ENCODE measurements around the gene KCNN3. TPM values are rescaled to one million over a fixed set of nuclear protein-coding genes. Genes with fewer than 3 reads are reported as not detected.

The KCNN3 gene
- polyA plus RNA-seq, 3 donors: 2.4 to 2.9 (median 2.9) TPM

DNA sequence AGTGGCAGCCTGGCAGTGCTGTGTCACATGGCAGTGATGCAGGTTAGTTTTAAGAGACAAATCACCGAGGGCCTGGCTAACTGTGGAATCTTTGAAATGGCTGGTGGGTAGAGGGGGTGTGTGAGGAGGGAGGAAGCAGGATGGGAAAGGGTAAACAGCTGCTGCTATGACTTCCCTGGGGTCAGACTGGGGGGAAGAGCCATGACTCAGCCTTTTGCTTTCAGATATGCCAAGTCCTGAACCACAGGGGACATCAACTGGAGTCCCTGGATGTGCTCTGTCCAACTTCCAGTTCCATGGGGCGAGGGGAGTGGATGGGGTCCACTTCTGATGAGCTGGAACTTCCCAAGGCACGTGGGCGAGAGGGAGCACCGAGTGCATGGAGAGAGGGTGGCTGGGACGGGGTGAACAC lies 141.0 kb downstream of the KCNN3 start:
- DNase-seq (ENCODE audit: extremely low read depth in 1 of 11, low read depth in 9 of 11, low spot score in 4 of 11): no peak

DNA sequence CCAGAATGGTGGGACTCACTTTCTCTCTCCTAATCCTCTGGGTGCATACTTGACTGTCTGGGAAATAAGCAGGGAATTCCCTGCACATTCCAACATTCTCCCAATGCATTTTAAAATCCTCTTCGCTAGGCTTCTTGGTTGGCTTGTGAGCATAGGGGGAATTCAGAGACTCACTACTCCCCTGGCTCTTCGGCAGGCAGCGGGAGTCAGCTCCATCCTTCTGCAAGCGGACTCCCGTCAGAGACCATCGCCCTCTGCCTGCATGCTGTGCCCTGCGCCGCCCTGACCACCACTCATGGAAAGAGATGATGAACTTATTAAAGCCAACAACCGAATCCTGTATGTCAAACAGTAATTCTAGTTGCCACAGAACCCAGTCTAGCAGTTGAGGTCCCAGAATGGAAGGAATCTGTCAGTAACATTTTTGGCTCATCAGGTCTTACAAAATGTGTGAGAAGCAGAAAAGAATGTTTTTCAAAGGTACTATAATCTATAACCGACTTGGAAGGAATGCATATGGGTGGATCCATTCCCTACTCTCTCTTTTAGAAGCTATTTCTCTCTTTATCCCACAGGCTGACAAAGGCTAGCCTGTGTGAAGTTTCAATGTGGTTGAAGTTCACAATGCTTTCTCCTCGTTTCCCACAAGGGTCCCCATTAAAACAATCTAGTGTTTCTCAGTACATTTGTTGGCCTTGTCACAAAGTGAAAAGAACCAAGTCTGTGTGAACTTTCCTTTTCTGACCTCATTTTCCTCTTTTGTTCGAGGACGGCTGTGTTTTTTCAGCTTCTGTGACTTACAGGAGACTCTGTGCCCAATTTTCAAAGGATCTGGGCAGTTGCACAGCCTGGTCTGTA lies 143.0 kb downstream of the KCNN3 start:
- no peak for DNase-seq (ENCODE audit: extremely low read depth in 1 of 11, low read depth in 9 of 11, low spot score in 4 of 11)

DNA sequence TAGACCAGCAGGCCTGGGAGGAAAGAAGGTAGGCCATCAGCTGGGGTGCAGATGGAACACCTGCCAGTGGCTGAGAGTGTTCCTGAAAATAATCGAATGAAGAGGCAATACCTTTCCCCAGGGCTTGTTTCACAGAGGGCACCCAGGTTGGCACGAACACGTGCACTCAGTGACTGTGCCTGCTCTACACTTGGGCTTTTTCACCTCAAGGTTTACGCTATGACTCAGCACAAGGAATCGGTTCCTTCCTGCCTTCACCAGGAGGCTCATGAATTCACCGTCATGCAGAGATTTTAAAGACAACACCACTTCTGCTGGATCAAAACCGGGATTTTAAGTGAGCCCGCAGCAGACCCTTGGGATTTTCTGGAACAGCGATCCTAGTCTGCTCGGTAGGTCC lies 143.6 kb downstream of the KCNN3 start:
- DNase-seq (ENCODE audit: extremely low read depth in 1 of 11, low read depth in 9 of 11, low spot score in 4 of 11): no peak

DNA sequence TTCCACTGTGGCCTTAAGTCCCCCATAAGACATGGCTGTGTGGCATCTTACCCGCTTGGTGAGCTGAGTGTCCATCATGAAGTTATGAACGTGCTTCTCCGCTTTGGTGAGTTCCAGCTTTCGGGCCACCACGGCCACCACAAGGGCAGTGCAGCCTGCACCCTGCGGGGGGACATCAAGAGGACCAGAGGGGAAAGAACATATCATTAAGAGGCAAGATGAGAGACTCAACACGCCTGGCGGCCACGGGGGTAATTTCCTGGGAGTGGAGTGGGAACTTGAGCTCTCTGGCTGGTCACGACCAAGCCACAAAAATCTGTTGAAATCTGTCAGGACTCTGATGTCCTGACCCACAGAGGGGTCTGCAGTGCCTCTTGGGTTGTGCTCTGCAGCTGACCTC lies 144.2 kb downstream of the KCNN3 start:
- DNase-seq (ENCODE audit: extremely low read depth in 1 of 11, low read depth in 9 of 11, low spot score in 4 of 11): no peak

DNA sequence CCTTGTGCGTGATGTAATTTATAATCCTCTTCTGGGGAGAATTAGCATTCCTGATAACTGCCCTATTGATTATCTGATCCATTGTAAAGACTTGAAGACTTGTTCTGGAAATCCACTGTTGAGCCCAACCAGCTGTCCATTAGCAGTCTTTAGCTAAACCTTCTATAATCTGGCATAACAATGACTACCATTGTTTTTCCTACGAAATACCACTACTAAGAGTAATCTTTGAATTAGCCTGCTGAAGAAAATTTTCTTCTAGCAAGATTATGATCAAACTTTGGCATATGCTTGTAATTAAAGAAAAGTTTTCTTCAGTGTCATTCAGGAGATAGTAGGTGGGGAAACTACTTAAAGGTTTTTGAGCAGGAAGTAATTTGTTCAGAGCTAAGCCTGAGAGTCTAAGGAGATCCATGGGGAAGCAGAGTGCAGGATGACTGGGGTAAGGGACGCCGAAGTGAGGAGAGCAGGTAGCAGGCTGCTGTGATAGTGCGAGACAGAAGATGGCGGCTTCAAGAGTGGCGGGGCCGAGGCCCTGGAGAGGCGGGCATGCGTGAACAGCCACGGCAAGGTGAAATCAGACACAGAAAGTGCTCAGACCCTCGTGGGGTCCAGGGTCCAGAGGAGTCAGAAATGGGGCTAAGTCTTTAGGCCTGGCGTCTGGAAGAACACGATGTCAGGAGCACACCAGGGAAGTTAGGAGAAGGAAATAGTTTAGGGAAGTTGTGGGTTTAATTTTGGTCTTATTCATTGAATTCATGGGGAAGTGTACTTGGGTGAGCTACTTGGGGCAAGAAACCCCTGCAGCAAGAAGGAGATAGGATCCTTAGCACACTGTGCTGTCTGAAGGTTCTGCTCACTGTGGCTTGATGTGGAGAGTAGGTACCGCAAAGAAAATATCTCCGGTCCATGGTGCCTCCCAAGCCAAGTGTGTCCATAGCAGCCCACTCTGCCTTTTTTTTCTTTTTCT lies 149.5 kb downstream of the KCNN3 start:
- no peak for DNase-seq (ENCODE audit: extremely low read depth in 1 of 11, low read depth in 9 of 11, low spot score in 4 of 11)

DNA sequence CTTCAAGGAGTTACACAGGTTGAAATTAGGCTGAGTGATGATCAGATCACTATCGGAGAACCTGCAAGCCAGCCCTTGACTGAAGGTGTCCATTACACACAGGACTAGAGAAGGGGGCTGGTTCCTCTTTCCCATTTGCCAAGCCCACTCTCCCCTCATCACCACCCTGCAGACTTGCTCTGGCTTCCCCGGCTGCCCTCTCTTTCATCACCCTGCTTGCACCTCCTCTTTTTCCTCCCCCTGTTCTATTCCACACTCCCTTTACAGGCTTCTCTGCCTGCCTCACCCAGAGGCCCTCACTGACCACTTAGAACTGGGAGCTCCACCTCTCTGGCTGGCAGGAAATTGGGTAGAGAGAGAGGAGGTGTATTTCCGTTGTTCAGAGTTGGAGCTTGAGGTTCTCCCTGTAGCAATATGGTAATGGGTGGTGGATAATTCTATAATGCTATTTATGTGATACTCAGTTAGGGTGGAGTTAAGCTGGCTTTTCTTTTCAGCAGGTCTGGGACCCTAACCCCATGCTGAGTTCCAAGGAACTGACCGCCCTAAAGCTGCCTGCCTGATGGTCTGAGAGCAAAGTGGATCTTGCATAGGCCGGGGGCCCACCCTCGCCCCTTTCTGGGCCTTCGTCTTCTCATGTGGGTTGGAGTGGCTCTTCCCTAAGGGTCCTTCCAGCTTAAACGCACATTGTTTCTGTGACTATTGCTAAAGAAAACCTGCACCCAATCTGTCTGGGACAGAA lies 150.3 kb downstream of the KCNN3 start:
- no peak for DNase-seq (ENCODE audit: extremely low read depth in 1 of 11, low read depth in 9 of 11, low spot score in 4 of 11)

DNA sequence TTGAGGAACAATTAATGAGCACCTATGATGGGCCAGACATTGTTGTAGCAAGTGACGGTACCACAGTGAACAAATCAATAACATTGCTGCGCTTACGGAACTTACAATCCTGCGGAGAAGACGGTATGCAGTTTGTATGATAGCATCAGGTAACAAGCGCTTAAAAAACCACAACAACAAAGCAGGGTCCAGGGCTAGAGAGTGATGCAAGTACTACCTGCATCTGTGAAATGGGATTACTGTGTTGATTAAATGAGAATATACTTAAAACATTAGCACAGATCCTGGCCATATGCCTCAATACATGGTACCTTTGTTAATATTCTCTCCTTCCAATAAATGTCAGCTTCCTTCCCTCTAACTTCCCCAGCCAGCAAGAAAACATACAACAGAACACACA lies 151.5 kb downstream of the KCNN3 start:
- no peak for DNase-seq (ENCODE audit: extremely low read depth in 1 of 11, low read depth in 9 of 11, low spot score in 4 of 11)

DNA sequence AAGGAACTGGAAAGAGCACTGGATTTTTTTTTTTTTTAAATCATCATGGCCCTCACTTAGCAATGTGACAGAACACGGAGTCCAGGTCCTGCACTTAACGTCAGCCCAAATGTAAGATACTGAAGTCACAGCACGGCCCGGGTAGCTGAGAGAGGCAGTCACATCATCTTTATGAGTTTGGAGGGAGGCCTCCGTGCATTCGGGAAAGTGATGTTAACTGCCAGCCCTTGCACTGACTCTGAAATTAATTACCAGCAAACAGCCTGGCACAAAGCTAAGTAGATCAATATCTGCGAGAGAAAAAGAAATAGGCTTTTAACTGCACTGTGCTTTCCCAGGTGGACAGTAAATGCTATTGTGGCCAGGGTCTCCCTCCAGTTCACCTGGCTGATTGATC lies 152.6 kb downstream of the KCNN3 start:
- DNase-seq (ENCODE audit: extremely low read depth in 1 of 11, low read depth in 9 of 11, low spot score in 4 of 11): no peak

DNA sequence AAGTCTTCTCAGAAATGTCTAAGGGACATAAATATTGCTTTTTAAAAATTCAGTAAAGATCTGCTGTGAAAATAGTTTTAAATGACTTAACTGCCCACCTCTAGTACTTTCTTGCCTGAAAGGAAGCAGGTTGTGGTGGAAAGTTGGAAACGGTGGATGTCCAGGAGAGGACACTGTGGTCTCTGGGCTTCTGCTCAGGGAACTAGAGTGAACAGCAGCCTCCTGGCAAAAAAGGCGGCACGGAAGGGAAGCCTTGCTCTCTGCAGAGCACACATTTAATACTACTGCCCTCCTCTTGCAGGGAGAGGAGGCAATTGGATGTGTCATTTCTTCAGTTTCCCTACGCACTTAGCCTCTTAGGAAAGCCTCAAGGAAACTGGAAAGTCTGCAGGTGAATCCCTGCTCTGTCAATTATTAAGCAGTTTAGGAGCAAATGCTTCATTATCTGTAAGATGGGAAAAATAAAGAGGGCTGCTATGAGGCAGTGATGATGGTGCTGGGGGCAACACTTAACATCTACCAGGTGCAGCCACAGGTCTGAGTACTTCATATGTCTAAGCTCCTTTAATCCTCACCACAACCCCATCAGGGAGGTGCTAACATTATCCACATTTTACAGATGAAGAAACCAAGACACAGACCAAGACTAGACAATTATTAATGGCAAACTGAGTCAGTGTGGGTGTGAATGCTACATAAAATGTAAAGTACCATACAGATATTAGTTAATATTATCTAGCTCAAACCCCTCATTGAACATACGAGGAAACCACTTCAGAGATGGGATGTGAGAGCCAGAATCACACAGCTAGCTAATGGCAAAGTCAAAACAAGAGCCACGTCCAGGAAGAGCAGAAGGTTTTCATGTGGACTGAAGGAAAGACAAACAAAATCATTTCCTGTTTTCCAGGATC lies 153.2 kb downstream of the KCNN3 start:
- no peak for DNase-seq (ENCODE audit: extremely low read depth in 1 of 11, low read depth in 9 of 11, low spot score in 4 of 11)

DNA sequence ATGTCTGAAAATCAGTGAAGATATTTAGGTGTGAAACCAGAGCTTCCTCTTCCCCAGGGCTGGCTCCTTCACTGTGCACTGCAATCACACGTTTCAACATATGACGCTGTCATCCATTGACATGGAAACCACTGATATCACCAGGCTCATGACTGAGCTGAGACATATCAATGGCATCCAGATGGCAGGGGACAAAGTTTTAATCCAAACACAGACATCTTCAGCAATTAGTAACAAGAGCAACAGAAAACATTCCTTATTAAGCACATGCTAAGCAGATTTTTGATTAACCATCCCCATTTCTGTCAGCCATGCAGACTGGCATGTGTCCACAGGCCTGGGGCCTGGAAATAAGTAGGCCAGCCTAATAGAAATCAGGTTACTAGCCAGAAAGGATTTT lies 154.1 kb downstream of the KCNN3 start:
- DNase-seq (ENCODE audit: extremely low read depth in 1 of 11, low read depth in 9 of 11, low spot score in 4 of 11): no peak

DNA sequence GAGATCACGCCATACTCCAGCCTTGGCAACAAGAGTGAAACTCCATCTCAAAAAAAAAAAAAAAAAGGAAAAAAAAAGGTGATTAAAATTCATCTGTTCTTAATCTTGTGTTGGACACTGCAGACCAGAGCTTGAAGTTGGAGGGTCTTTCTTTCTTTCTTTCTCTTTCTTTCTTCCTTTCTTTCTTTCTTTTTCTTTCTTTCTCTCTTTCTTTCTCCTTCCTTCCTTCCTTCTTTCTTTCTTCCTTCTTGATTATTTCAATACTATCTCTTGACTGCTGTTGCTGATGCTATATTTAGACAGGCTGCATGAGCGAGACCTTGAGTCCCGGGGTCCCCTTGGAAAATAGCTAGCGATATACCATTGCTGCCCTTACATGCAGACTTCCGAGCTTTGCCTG lies 154.7 kb downstream of the KCNN3 start:
- no peak for DNase-seq (ENCODE audit: extremely low read depth in 1 of 11, low read depth in 9 of 11, low spot score in 4 of 11)

DNA sequence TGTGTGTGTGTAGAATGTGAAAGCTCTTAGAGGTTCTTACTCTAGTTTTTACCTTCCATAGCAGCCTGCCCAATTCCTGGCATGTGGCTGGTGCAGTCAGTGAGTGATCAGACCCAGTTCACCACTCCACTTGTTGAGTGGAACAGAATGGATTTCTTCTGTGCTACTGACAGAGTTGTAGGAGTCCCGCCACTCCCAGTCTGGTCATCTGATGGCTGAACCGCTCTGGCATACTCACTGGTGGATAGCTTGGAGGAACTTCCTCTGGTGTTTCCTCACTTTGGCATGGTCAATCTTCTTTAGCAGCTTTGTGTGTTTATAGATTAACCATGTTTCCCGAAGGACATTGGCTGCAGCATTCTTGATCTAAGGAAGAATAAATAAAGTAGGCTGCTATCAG lies 155.4 kb downstream of the KCNN3 start:
- DNase-seq (ENCODE audit: extremely low read depth in 1 of 11, low read depth in 9 of 11, low spot score in 4 of 11): no peak

DNA sequence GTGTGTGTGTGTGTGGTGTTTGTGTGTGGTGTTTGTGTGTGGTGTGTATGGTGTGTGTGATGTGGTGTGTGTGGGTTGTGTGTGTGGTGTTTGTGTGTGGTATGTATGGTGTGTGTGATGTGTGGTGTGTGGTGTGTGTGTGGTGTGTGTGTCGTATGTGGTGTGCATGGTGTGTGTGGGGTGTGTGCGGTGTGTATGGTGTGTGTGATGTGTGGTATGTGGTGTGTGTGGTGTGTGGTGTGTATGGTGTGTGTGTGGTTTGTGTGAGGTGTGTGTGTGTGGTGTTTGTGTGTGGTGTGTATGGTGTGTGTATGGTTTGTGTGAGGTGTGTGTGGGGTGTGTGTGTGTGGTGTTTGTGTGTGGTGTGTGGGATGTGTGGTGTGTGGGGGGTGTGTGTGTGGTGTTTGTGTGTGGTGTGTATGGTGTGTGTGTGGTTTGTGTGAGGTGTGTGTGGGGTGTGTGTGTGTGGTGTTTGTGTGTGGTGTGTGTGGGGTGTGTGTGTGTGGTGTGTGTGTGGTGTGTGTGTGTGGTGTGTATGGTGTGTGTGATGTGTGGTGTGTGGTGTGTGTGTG lies 155.9 kb downstream of the KCNN3 start:
- DNase-seq (ENCODE audit: extremely low read depth in 1 of 11, low read depth in 9 of 11, low spot score in 4 of 11): no peak

DNA sequence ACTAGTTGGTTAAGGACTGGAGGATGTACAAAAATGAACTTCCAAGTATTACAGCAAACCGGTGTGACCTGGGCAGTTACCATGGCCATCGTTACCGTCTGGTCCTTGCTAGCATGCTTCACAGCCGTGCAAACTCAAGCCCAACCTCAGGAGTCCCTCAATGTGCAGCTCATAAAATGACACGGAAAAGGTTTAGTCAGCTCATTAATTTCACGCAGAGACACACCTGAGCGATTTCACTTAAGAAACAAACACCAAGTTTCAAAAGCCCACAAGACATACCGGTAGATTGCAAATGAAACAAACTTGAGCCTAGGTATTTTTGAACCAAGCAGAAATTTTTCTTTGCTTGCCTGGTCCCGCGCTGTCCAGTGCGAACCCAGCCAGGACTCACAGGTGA lies 157.1 kb downstream of the KCNN3 start:
- no peak for DNase-seq (ENCODE audit: extremely low read depth in 1 of 11, low read depth in 9 of 11, low spot score in 4 of 11)

DNA sequence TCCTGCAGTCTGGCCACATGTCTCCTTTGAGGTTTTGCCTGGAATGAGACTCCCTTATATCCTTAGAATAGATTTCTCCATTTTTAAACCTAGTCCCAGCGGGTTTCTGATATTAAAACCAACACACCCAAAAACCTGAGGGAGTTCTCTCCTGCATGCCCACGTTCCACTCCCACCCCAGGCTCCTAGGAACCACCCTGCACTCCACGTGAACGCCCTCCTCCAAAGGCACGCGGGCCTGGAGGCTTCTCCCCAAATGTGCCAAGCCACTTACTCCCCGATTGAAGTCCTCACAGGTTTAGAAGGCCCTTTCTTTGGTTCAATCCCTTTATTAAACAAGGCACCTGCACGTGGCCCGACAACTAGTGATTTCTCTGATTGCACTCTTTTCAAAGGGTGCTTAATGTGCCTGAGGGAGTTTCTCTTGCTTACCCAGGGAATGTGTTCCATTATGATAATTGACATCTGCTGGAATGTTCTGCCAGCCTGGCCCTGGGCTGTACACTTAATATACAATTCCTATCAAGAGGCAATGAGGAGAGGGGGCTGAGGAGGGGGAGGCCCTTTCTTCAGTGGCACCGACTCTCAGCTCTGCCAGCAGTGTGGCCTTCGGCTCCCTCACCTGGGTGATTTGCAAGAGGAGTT lies 157.8 kb downstream of the KCNN3 start:
- peak in 2 of 11 donors; percentile 32 to 47 for DNase-seq (ENCODE audit: extremely low read depth in 1 of 11, low read depth in 9 of 11, low spot score in 4 of 11)

DNA sequence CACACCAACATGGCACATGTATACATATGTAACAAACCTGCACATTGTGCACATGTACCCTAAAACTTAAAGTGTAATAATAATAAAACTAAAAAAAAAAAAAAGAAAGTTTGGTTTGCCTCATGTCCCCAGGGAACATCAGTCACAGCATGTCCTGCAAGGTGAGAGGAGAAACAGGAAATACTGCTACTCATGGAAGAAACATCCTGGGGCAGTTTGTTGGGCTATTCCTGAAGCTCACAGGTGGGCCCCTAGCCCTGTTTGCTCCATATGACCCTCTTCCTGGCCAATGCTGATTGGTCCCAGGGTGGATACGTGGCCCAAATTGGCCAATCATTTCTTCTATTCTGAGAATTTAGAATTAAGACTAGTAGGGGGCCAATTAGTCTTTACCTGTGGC lies 158.7 kb downstream of the KCNN3 start:
- no peak for DNase-seq (ENCODE audit: extremely low read depth in 1 of 11, low read depth in 9 of 11, low spot score in 4 of 11)

DNA sequence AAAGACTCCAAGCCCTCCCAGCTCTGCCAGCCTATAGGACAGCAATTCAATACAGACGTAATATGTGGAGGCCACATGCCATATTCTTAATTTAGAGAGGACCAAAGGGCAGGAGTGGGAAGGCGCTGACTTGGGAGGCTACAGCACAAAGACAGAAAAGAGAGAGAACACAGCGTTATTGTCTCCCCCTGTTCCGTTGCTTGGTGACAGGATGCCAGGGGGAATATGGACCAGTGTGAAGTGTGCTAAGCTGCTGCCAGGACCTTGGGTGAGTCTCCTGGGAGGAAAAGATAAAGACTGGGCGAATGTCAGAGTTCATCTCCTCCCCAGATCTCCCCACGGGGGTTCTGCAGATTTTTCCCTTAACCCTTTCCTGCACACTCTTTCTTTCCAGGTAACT lies 160.0 kb downstream of the KCNN3 start:
- no peak for DNase-seq (ENCODE audit: extremely low read depth in 1 of 11, low read depth in 9 of 11, low spot score in 4 of 11)

Measured in renal cortex interstitium (tissue), 11 donors.